ENCODE results near the gene OR4D1.

OR4D1 gene

GRCh38 chr17:58195518-58196123, 47.4 kb downstream of the OR4D1 start:
- no peak for DNase-seq

GRCh38 chr17:58196610-58197009, 48.4 kb downstream of the OR4D1 start:
- no peak for DNase-seq

- DNase-seq: peak; percentile 37
These were observed 51.9 kb downstream of the OR4D1 start for GRCh38 chr17:58200024-58200633.

- DNase-seq: no peak
These were observed 54.7 kb downstream of the OR4D1 start for GRCh38 chr17:58202859-58203258.

GRCh38 chr17:58204796-58205195, 56.6 kb downstream of the OR4D1 start:
- no peak for DNase-seq

- no peak for DNase-seq
These were observed 57.8 kb downstream of the OR4D1 start for GRCh38 chr17:58205936-58206335.

- DNase-seq: no peak
These were observed 59.3 kb downstream of the OR4D1 start for GRCh38 chr17:58207451-58207850.

GRCh38 chr17:58208344-58208743, 60.2 kb downstream of the OR4D1 start:
- DNase-seq: no peak
